ENCODE data around the gene TRAM2. TPM values are rescaled to one million over a fixed set of nuclear protein-coding genes. Genes with fewer than 3 reads are reported as not detected.

The TRAM2 gene
- total RNA-seq, 6 donors from 2014 or later = 9.4 to 26.8 (median 14.3) TPM

DNA sequence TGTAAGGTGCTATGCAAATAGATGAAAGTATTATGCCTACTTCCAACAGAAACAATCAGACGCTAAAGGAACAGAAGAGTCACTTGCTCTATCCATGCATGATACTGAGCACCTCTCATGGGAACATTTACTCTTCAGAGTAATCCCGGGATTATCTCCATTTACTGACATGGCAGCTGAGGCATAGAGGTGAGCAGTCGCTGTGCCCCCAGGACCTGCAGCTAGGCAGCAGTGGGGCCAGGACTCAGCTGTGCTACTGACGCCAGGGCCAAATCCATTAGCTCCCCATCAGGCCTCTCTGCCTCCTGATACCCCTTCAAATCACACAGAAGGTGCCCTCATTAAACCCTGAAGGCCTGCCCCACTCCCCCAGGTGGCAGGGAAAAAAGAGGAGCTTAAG is 51.9 kb downstream of the TRAM2 start:
- Histone ChIP-seq H3K4me3 (no peak overlapping the region), H3K36me3 (peaks cover 0 to 5% (median 0%) of the 10 kb centered on the region in 4 donors), H3K9me3 (no peaks in the 10 kb centered on the region), H3K27me3 (no peaks in the 10 kb centered on the region), H3K4me1 (peaks cover 13 to 28% (median 17%) of the 10 kb centered on the region in 4 donors), H3K27ac (no peak overlapping the region)
- 95 to 100% methylated on average over 3 to 4 of the region's 4 CpGs for WGBS, 2 donors
- DNase-seq (no peak), ATAC-seq (ENCODE audit: low FRiP score in 2 of 2) (no peak)
- TF ChIP-seq POLR2A (IDR thresholded peaks at IDR 0.05) (no peak), POLR2AphosphoS5 (IDR thresholded peaks at IDR 0.05) (no peak), EP300 (IDR thresholded peaks at IDR 0.05) (no peak)
- TF ChIP-seq, protein P1, sequence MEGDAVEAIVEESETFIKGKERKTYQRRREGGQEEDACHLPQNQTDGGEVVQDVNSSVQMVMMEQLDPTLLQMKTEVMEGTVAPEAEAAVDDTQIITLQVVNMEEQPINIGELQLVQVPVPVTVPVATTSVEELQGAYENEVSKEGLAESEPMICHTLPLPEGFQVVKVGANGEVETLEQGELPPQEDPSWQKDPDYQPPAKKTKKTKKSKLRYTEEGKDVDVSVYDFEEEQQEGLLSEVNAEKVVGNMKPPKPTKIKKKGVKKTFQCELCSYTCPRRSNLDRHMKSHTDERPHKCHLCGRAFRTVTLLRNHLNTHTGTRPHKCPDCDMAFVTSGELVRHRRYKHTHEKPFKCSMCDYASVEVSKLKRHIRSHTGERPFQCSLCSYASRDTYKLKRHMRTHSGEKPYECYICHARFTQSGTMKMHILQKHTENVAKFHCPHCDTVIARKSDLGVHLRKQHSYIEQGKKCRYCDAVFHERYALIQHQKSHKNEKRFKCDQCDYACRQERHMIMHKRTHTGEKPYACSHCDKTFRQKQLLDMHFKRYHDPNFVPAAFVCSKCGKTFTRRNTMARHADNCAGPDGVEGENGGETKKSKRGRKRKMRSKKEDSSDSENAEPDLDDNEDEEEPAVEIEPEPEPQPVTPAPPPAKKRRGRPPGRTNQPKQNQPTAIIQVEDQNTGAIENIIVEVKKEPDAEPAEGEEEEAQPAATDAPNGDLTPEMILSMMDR (IDR thresholded peaks at IDR 0.05) = no peak

DNA sequence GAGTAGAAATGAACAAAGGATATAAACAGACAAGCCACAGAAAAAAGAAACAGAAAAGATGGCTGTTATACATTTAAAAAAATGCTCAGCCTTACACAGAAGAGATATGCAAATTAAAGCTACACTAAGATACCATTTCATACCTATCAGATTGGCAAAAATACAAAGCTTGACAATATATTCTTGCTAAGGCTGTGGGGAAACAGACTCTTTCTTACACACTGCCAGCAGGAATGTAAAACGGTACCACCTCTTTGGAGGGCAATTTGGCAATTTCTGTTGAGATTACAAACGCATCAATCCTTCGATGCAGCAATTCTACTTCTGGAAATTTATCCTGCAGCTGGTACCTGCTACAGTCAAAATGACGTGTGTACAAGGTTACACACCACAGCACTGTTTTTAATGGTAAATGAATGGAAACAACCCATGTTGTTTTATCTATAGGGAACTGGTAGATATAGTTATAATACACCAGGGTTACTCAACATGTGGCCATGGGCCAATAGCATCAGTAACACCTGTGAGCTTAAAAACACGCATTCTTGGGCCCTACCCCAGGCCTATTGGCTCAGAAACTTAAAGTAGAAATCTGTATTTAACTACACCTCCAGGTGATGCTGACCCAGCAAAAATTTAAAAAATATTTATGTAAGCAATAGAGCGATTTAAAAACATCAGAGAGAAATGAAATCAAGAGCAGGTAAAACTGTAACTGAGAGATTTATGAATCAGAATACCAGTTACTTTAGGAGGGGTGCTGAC is 53.3 kb downstream of the TRAM2 start:
- Histone ChIP-seq H3K4me1 (peaks cover 13 to 31% (median 17%) of the 10 kb centered on the region in 4 donors), H3K27me3 (no peaks in the 10 kb centered on the region), H3K27ac (peak overlapping the region in 1 of 4 donors; percentile 22), H3K4me3 (no peak overlapping the region), H3K36me3 (no peaks in the 10 kb centered on the region), H3K9me3 (no peaks in the 10 kb centered on the region)
- no peak for TF ChIP-seq POLR2AphosphoS5 (IDR thresholded peaks at IDR 0.05)
- TF ChIP-seq, protein P1 (IDR thresholded peaks at IDR 0.05) = no peak
- TF ChIP-seq EP300 (IDR thresholded peaks at IDR 0.05) = no peak
- no peak for TF ChIP-seq POLR2A (IDR thresholded peaks at IDR 0.05)
- 77 to 81% methylated on average over 6 of the region's 6 CpGs for WGBS, 2 donors
- no peak for DNase-seq
- ATAC-seq (ENCODE audit: low FRiP score in 2 of 2) = no peak

DNA sequence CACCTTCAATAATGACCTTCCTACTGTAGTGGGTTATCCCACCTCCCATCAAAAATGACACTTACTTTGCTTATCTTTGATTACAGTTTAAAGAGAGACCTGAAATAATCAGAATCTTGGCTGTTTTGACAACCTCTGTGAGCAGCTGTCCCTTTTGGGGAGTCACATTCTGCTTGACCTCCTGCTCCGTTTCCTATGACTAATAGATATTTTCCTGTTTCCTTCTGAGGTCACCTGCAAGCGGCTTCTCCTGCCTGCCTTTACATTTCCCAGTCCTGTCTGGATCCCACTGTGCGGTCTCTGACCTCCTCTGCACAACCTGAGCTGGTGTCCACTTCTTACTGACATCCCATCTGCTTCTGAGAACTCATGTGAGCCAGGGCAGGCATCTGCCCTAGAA is 54.2 kb downstream of the TRAM2 start:
- no peaks in the 10 kb centered on the region for H3K9me3 ChIP-seq
- H3K4me1 ChIP-seq = peaks cover 19 to 40% (median 25%) of the 10 kb centered on the region in 4 donors
- TF ChIP-seq POLR2A (IDR thresholded peaks at IDR 0.05) = no peak
- TF ChIP-seq, protein P1 (IDR thresholded peaks at IDR 0.05) = no peak
- TF ChIP-seq POLR2AphosphoS5 (IDR thresholded peaks at IDR 0.05) = no peak
- no peak for TF ChIP-seq EP300 (IDR thresholded peaks at IDR 0.05)
- H3K27ac ChIP-seq = peak overlapping the region; percentile 7 to 40 (median 19)
- DNase-seq = no peak
- WGBS, 2 donors = 62 to 68% methylated on average over 3 of the region's 3 CpGs
- H3K36me3 ChIP-seq = no peaks in the 10 kb centered on the region
- ATAC-seq (ENCODE audit: low FRiP score in 2 of 2) = peak in 1 of 2 donors; percentile 14
- H3K27me3 ChIP-seq = no peaks in the 10 kb centered on the region
- H3K4me3 ChIP-seq = no peak overlapping the region

DNA sequence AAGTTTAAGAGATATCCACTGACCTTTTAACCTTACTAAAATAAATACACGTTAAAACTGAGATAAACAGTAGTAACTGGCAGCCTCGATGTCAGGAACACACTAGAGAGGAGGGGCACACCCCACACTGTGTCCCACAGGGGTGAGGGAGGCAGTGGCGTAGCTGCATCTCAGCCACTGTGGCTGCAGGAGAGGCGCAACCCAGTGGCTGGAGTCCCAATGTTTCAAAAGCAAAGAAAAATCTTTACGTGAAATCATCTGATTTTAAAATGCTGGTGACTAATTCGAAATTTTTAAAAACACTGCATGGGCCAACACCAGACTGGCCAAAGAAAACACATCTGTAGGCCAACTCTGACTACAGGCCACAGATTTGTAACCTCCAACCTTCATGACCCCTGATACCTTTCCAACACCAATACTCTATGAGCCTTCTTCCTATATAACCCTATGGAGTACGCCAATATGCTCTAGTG is 54.7 kb downstream of the TRAM2 start:
- H3K9me3 ChIP-seq = no peaks in the 10 kb centered on the region
- TF ChIP-seq, protein P1 (IDR thresholded peaks at IDR 0.05) = no peak
- TF ChIP-seq POLR2A (IDR thresholded peaks at IDR 0.05) (no peak), POLR2AphosphoS5 (IDR thresholded peaks at IDR 0.05) (peak in 1 of 2 donors; percentile 6)
- ATAC-seq (ENCODE audit: low FRiP score in 2 of 2) = peak in 1 of 2 donors; percentile 78
- peak overlapping the region; percentile 7 to 52 (median 19) for H3K27ac ChIP-seq
- H3K4me1 ChIP-seq = peaks cover 23 to 45% (median 28%) of the 10 kb centered on the region in 4 donors
- H3K4me3 ChIP-seq = no peak overlapping the region
- 53 to 68% methylated on average over 7 of the region's 7 CpGs for WGBS, 2 donors
- no peaks in the 10 kb centered on the region for H3K27me3 ChIP-seq
- no peaks in the 10 kb centered on the region for H3K36me3 ChIP-seq
- DNase-seq = no peak
